Activated naive CD4-positive, alpha-beta T cell treated with Interleukin-2 at 50 U/mL for 16 hours (primary cell): ENCODE data around the gene ANKRD6.

ENCODE experiments used
- DNase-seq: peaks from one replicate; pipeline ENCODE4 v3.0.0-alpha.2; 2020

ANKRD6 gene

GRCh38 chr6:89475634-89476033 lies 42.7 kb downstream of the ANKRD6 start:
- DNase-seq = no peak

DNA sequence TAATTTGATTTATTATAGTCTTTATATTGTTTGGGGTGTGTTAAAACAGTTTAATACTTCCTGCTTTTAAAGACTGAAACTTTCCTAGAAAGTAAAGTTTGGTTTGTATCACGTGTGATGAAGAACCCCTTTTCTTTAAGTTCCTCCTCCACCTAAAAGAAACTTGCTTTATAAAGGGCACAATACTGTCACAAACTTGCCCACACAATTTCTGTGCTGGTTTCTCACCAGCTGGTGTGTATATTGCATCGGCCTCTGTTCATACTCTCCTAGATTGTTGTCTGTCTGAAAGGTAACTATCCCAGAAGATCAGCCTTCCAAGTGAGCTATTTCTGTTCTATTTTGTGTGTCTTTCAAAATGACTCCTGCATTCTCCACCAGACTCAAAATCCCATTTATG lies 46.9 kb downstream of the ANKRD6 start:
- no peak for DNase-seq

DNA sequence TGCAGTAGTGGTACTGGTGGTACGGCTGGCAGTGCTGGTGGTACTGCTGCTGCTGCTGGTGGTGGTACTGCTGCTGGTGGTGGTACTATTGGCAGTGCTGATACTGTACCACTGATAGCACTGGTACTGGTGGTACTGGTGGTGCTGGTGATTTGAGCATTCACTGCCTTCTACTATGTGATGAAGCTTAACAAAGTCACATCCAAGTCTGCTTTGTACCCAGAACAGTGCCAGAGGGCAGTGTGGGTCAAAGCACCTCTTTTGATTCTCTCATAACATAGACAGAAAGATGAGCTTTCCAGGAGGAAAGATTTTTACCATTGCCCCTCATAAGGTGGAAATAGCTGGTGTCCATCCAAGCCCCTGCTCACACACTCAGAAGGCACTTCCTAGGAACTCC lies 48.7 kb downstream of the ANKRD6 start:
- no peak for DNase-seq

DNA sequence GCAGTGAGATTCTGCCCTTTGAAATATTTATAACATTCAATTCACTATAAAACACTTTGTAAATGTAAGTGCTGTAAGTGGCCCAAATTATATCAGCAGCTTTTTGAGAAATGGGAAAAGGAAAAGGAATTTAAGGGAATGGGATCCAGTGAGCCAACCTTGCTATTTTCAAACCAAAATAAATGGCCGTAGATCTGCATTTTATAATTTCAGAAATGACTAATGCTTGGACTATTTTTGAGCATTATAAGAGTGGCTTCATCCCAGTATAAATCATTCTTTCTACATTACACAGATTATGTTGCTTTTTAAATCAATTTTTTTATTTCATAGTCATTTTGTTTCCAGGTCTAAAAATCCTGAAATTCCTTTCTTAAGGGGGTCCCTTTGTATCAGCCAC lies 49.2 kb downstream of the ANKRD6 start:
- DNase-seq = no peak

- no peak for DNase-seq
These were observed 50.3 kb downstream of the ANKRD6 start for GRCh38 chr6:89483111-89483720.

- DNase-seq = no peak
These were observed 52.4 kb downstream of the ANKRD6 start for GRCh38 chr6:89485320-89485719.

DNA sequence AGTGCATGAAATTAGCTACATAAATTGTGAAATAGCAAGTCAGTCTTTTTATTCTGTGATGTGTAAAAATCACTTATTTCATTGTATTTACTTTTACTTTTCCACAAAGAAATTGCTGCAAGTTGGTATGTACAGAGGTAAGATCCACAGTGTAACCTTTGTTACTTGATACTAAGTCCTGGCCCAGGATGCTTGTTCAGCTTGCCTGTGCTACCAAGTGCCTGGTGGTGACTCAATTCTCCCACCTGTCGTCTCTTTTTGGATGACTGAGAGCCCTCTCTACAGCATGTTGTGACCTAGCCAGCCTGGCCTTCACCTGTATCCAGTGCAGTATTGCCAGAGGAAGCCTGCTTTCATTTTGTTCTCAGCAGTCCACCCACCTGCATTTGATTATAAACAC lies 54.9 kb downstream of the ANKRD6 start:
- DNase-seq = no peak

- no peak for DNase-seq
These were observed 55.5 kb downstream of the ANKRD6 start for GRCh38 chr6:89488438-89488837.

DNA sequence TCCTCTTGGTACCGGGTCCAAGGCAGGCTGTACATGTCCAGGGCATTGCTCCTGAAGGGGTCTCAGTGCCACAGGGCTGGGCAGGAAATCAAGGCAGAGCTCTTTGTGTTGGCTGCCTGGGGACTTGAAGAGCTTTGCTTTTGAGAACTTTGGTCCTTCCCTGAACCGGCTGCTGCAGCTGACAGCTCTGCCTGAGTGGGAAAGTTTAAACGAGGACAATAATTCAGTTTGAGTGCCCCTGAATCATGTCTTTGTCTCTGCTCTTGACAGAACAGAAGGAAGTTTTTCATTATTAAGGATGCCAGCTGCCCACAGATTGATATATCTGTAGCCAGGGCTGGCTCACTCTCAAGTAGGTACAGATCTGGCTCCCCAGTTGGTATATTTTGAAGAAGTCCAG lies 56.1 kb downstream of the ANKRD6 start:
- no peak for DNase-seq

- DNase-seq = no peak
These were observed 59.2 kb downstream of the ANKRD6 start for GRCh38 chr6:89492025-89492640.

DNA sequence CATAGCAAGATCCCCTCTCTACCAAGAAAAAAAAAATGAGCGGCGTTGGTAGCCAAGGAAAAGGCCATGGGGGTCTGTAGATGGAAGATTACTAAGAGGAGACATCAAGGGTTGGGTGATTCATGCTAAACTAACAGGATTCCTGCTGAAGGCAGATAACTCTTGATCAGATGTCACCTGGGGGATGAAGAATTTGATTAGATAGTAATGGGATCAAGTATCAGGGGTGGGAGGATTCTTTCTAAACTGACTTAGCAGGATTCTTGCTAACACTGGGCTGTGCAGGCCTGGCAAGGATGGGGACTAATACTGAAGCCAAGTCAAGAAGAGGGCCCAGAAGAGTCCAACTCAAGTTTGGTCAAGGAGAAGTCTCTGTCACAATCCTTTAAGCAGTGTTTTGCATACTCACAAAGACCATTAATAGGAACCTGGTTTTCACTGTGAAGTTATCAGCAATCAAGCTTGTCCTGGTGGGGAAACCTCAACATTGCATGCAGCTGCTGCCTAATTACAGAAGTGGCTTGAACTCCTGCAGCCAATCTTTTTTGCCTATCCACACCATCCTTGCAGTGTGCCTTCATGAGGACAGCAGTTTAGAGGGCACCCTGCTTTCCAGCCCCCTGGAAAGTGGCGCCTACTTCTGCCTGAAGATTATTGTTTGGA lies 61.3 kb downstream of the ANKRD6 start:
- no peak for DNase-seq

DNA sequence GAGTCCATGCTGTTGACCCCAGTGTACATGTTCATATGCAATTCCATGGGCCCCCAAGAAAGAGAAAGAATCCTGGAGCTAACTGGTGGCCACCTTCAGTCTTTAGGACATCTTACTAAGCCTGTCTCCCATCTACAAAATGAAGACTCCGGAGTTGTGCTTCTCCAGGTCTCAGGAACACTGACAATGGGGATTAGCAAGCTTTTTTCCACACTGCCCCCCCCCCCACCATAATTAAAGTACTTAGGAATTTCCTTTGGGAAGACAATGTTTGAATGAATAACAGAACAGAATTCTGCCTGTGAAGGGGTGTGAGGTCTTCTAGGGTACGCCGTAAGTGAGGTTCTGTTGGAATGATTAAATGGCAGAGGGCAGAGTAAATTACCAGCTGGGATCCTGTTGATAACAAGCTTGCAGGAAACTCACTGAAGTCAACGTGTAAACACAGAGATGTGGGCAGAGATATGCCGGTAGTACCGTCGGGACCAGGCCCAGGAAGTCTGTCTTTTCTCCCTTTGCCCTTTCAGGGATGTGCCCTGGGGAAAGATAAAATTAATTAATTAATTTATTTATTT lies 63.1 kb downstream of the ANKRD6 start:
- DNase-seq = no peak

- no peak for DNase-seq
These were observed 67.7 kb downstream of the ANKRD6 start for GRCh38 chr6:89500611-89501010.

DNA sequence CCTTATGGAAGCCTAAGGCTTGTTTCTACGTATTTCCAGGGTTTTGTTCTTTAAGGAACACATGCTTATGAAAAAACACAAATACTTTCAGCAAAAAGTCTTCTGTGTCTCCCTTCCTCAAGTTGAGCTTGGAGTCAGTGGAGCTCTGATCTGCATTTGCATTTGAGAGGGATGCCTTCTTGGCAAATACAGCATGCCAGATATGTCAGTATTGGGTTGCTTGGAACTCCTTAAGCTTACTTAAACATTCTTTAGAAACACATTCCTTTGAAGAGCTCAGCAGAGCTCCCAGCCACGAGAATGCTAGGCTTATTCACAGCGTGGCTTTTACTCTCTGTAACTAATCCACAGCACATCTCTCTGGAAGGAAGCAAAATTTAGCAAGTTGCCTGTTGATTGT lies 68.3 kb downstream of the ANKRD6 start:
- no peak for DNase-seq

DNA sequence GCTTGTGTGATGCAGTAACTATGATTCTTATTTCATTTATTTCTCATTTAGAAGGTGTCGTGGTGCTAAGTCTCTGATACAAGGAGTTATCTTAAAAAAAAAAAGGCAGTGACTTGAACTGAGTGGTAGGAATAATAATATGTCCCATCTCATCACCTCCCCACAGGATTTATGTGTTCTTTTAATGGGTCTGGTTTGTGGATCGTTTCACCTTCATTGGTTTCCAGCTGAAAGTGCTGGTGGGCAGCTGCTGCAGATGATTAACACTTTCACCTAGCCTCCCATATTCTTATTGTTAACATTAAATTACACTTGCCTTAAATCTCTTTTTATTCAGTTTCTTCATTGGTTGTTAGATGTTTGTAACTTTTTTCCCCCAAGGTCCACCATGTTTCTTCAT lies 68.8 kb downstream of the ANKRD6 start:
- no peak for DNase-seq

- DNase-seq = no peak
These were observed 70.7 kb downstream of the ANKRD6 start for GRCh38 chr6:89503641-89504040.

GRCh38 chr6:89505847-89506246 lies 72.9 kb downstream of the ANKRD6 start:
- DNase-seq = no peak

DNA sequence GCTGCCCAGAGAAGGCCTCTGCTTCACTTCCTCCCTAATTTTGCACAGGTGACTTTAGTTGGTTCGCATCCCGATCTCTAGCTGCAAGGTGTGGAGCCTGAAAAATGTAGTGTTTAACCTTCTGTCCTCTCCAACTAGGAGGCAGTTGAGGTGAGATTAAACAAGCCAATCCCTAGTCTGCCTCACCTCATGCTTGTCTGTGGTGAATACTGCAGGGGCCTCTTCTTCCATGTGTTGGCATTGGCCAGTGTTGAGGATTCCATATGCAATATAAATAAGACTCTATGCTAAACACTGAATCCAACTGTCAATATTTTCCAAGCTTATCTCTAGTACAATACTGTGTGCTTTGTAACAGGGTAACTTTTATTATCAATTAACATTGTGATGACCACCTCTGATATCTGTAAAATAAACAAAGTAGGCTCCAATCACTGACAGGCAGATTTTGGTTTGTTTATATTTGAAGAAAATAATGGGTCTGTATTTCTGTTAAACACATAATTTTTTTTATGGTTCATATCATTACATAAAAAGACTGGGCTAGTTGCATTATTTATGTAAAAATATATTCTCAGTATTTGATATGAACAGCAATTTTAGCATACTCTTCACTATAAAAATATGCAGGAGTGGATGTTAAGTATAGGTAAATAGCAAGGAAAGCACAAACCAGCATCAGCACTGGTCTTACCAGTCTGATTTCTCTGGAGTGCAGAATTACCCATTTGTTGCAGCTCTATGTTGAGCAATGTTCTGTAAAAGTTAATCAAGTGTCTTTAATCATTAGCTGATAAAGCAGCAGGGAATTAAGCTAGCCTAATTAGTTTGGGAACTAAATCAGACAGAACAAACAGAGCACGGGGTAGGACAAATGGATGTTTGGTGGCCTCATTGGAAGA lies 74.0 kb downstream of the ANKRD6 start:
- no peak for DNase-seq

DNA sequence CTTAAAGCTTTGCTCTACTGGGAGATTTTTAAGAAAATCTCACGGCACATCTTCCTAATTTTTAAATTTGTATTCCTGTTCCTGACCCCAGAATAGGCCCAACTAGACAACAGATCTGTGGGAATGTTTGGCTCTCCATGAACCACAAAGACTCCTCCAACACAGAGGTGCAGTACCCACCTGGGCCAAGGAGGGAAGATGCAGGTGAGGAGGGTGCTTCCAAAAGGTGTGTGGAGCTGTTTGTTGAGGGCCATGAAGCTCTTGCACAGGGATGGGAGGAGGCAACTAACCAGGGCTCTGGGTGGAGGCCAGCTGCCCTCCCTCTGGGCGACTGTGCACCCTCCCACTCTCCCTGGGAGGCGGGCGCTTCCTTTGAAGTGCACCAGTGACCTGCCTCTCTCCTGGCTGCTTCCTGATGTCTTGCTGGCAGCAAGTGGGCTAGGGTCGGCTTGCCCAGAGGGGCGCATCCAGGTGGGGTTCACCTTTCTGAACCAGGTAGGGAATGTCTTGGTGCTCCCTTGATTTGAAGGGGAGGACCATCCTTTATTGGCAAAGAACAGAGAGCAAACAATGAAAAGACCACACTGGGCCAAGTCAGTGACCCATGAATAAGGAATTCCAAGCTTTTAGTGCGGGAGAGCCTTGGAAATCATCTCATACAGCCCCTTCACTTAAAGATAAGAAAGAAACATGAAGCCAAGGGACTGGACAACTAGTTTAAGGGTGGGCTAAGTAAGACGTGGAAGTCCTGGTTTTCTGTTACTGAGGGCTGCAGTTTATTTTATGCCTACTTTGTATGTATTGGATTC lies 76.0 kb downstream of the ANKRD6 start:
- no peak for DNase-seq

- DNase-seq = no peak
These were observed 76.9 kb downstream of the ANKRD6 start for GRCh38 chr6:89509777-89510281.

GRCh38 chr6:89510393-89510792 lies 77.4 kb downstream of the ANKRD6 start:
- no peak for DNase-seq
